ENCODE results near the gene ACER2. TPM values are rescaled to one million over a fixed set of nuclear protein-coding genes. Genes with fewer than 3 reads are reported as not detected.
"Not testable (repeated sequence)": the region's sequence is repeated elsewhere in the genome, so short reads cannot be mapped to it uniquely, and the experiment has no call there.

Gene ACER2
- total and polyA plus RNA-seq, 2 experiments from 2014 or later: 1.1 to 6.3 TPM

GRCh38 chr9:19411316-19411715 lies 2.5 kb downstream of the ACER2 start:
- Histone ChIP-seq H3K4me2 (peak overlapping the region; percentile 97), H3K4me3 (no peak overlapping the region), H4K20me1 (ENCODE audit: insufficient read depth, poor library complexity, severe bottlenecking) (no peaks in the 10 kb centered on the region), H3K27me3 (no peaks in the 10 kb centered on the region), H3K9me3 (ENCODE audit: low read depth) (no peaks in the 10 kb centered on the region), H3K36me3 (replicated peaks; ENCODE audit: insufficient read depth, low read depth) (no peaks in the 10 kb centered on the region), H3K9me2 (replicated peaks; ENCODE audit: insufficient read depth) (no peaks in the 10 kb centered on the region), H3K79me2 (peaks cover 13% of the 10 kb centered on the region), H2AFZ (no peak overlapping the region), H3K27ac (no peak overlapping the region), H3K4me1 (ENCODE audit: insufficient read depth) (no peaks in the 10 kb centered on the region)
- TF ChIP-seq, protein P1, sequence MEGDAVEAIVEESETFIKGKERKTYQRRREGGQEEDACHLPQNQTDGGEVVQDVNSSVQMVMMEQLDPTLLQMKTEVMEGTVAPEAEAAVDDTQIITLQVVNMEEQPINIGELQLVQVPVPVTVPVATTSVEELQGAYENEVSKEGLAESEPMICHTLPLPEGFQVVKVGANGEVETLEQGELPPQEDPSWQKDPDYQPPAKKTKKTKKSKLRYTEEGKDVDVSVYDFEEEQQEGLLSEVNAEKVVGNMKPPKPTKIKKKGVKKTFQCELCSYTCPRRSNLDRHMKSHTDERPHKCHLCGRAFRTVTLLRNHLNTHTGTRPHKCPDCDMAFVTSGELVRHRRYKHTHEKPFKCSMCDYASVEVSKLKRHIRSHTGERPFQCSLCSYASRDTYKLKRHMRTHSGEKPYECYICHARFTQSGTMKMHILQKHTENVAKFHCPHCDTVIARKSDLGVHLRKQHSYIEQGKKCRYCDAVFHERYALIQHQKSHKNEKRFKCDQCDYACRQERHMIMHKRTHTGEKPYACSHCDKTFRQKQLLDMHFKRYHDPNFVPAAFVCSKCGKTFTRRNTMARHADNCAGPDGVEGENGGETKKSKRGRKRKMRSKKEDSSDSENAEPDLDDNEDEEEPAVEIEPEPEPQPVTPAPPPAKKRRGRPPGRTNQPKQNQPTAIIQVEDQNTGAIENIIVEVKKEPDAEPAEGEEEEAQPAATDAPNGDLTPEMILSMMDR (IDR thresholded peaks at IDR 0.05; ENCODE audit: poor library complexity): no peak
- no peak for TF ChIP-seq EZH2phosphoT487 (IDR thresholded peaks at IDR 0.05; ENCODE audit: low read depth, severe bottlenecking, unreplicated experiment)
- no peak for TF ChIP-seq EZH2 (IDR thresholded peaks at IDR 0.05; ENCODE audit: borderline replicate concordance)
- no peak for DNase-seq (ENCODE audit: low spot score)
- WGBS (ENCODE audit: low lambda C conversion rate, missing lambda C conversion rate): 79% methylated on average over 8 of the region's 8 CpGs

DNA sequence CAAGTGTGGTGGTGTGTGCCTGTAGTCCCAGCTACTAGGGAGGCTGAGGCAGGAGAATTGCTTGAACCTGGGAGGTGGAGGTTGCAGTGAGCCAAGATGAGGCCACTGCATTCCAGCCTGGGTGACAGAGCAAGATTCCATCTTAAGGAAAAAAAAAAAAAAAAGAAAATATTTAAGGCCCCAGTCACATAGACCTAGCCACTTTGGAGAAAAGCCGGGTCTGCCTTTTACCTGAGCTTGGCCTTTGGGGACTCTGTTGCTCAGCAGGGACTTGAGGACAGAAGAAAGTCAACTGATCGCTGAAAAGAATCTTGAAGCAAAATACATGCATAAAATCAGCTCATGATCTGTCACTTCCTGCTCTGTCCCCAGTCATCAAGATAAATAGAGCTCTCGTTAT lies 4.6 kb downstream of the ACER2 start:
- 81% methylated on average over 3 of the region's 3 CpGs for WGBS (ENCODE audit: low lambda C conversion rate, missing lambda C conversion rate)
- H3K79me2 ChIP-seq: peaks cover 13% of the 10 kb centered on the region
- H3K27ac ChIP-seq: not testable (repeated sequence)

DNA sequence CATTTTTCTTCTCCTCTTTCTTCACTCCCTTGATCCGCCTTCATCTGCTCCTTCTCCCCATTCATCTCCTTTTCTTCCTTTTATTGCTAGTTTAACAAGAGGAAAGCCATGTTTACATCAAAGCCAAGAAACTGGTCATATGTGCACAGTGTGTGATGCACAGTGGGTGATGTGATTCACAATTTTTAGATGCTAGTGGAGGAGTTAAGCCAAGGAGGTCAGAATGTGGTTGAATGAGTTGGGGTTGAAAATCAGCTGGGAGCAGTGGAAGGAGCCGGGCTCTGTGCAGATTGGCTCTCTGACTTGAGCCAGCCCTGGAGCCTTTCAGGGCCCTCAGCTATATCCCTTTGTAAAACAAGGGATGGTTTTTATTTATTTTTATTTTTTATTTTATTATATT lies 7.3 kb downstream of the ACER2 start:
- Histone ChIP-seq H3K36me3 (replicated peaks; ENCODE audit: insufficient read depth, low read depth) (no peaks in the 10 kb centered on the region), H3K9me2 (replicated peaks; ENCODE audit: insufficient read depth) (no peaks in the 10 kb centered on the region), H3K79me2 (peaks cover 5% of the 10 kb centered on the region), H3K27ac (no peak overlapping the region), H2AFZ (no peak overlapping the region), H3K4me3 (no peak overlapping the region), H4K20me1 (ENCODE audit: insufficient read depth, poor library complexity, severe bottlenecking) (no peaks in the 10 kb centered on the region), H3K4me1 (ENCODE audit: insufficient read depth) (no peaks in the 10 kb centered on the region), H3K9me3 (ENCODE audit: low read depth) (no peaks in the 10 kb centered on the region), H3K4me2 (no peak overlapping the region), H3K27me3 (no peaks in the 10 kb centered on the region)
- TF ChIP-seq EZH2 (IDR thresholded peaks at IDR 0.05; ENCODE audit: borderline replicate concordance): no peak
- TF ChIP-seq, protein P1 (IDR thresholded peaks at IDR 0.05; ENCODE audit: poor library complexity): no peak
- TF ChIP-seq EZH2phosphoT487 (IDR thresholded peaks at IDR 0.05; ENCODE audit: low read depth, severe bottlenecking, unreplicated experiment): no peak
- WGBS (ENCODE audit: low lambda C conversion rate, missing lambda C conversion rate): 88% methylated on average over 2 of the region's 2 CpGs
- DNase-seq (ENCODE audit: low spot score): no peak

More for the DNA sequence above, 4.6 kb downstream of the ACER2 start:
- H3K27me3 ChIP-seq; H3K9me3 ChIP-seq (ENCODE audit: low read depth); H3K4me3 ChIP-seq; H3K4me1 ChIP-seq (ENCODE audit: insufficient read depth); H3K9me2 ChIP-seq (replicated peaks; ENCODE audit: insufficient read depth); DNase-seq (ENCODE audit: low spot score); H2AFZ ChIP-seq; H3K36me3 ChIP-seq (replicated peaks; ENCODE audit: insufficient read depth, low read depth); H4K20me1 ChIP-seq (ENCODE audit: insufficient read depth, poor library complexity, severe bottlenecking); H3K4me2 ChIP-seq: not testable (repeated sequence)

DNA sequence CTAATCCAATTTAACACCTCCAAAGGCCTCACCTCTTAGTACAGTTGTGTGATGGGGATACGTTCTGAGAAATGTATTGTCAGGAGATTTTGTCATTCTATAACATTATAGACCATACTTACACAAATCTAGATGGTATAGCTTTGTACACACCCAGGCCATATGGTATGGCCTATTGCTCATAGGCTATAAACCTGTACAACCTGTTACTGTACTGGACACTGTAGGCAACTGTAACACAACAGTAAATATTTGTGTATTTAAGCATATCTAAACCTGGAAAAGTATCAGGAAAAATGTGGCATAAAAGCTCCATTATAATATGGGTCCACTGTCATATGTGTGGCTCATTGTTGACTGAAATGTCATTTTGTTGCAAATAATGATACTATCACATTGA lies 12.1 kb downstream of the ACER2 start:
- no peaks in the 10 kb centered on the region for H3K79me2 ChIP-seq
- TF ChIP-seq EZH2 (IDR thresholded peaks at IDR 0.05; ENCODE audit: borderline replicate concordance): no peak
- TF ChIP-seq, protein P1 (IDR thresholded peaks at IDR 0.05; ENCODE audit: poor library complexity): no peak
- TF ChIP-seq EZH2phosphoT487 (IDR thresholded peaks at IDR 0.05; ENCODE audit: low read depth, severe bottlenecking, unreplicated experiment): no peak
- no peaks in the 10 kb centered on the region for H3K27me3 ChIP-seq
- WGBS (ENCODE audit: low lambda C conversion rate, missing lambda C conversion rate): 82% methylated on average over 1 of the region's 1 CpG
- H3K4me2 ChIP-seq: no peak overlapping the region
- no peaks in the 10 kb centered on the region for H3K9me2 ChIP-seq (replicated peaks; ENCODE audit: insufficient read depth)
- H3K4me3 ChIP-seq: no peak overlapping the region
- H3K27ac ChIP-seq: no peak overlapping the region
- H3K4me1 ChIP-seq (ENCODE audit: insufficient read depth): no peaks in the 10 kb centered on the region
- no peaks in the 10 kb centered on the region for H3K9me3 ChIP-seq (ENCODE audit: low read depth)
- no peaks in the 10 kb centered on the region for H3K36me3 ChIP-seq (replicated peaks; ENCODE audit: insufficient read depth, low read depth)
- DNase-seq (ENCODE audit: low spot score): no peak
- no peaks in the 10 kb centered on the region for H4K20me1 ChIP-seq (ENCODE audit: insufficient read depth, poor library complexity, severe bottlenecking)
- no peak overlapping the region for H2AFZ ChIP-seq

Measured in hepatocyte (in vitro differentiated cells).